CD14-positive monocyte (primary cell): ENCODE results near the gene N4BP2. TPM values are rescaled to one million over a fixed set of nuclear protein-coding genes. Genes with fewer than 3 reads are reported as not detected.
A peak's percentile ranks its signal among the peaks of the same experiment; 100 is the strongest.

Experiments
- DNase-seq, 3 donors: peaks; one replicate each; pipeline ENCODE4 v3.0.0-alpha.2; 2011 to 2022
- H2AFZ ChIP-seq: 2 replicates; pipeline ENCODE4 v1.6.0; 2012; ENCODE audit warnings: mild to moderate bottlenecking, low read depth, low read length, inconsistent platforms; ENCODE audit not compliant: insufficient read depth, poor library complexity, severe bottlenecking
- H3K27ac ChIP-seq, 2 donors: 1 replicate in 1 of 2; 2 replicates in 1 of 2; pipeline ENCODE4 v1.5.1; 2012 to 2013; ENCODE audit warnings: low read length in 2 of 2, control low read depth in 1 of 2, inconsistent platforms in 1 of 2, low read depth in 1 of 2, mild to moderate bottlenecking in 1 of 2
- H3K27me3 ChIP-seq, 2 donors: one replicate each; pipeline versions ENCODE4 v1.6.0 to v1.6.1; 2011 to 2013; ENCODE audit warnings: low read length in 2 of 2; ENCODE audit not compliant: control insufficient read depth in 2 of 2, insufficient read depth in 2 of 2
- H3K36me3 ChIP-seq, 2 donors: replicated peaks in 1 of 2; 1 replicate in 1 of 2; 2 replicates in 1 of 2; pipeline versions ENCODE4 v1.5.1 to v1.6.1; 2012 to 2013; ENCODE audit warnings: low read length in 2 of 2, control low read depth in 1 of 2, inconsistent platforms in 1 of 2, mild to moderate bottlenecking in 1 of 2; ENCODE audit not compliant: insufficient read depth in 2 of 2, control insufficient read depth in 1 of 2
- H3K4me1 ChIP-seq, 2 donors: 1 replicate in 1 of 2; 2 replicates in 1 of 2; pipeline versions ENCODE4 v1.5.1 to v1.6.1; 2012 to 2013; ENCODE audit warnings: low read length in 2 of 2, control low read depth in 1 of 2, inconsistent platforms in 1 of 2, mild to moderate bottlenecking in 1 of 2, moderate library complexity in 1 of 2; ENCODE audit not compliant: insufficient read depth in 2 of 2, control insufficient read depth in 1 of 2
- H3K4me2 ChIP-seq: replicated peaks from 2 replicates; pipeline ENCODE3; 2012; ENCODE audit warnings: low read length, moderate library complexity, mild to moderate bottlenecking; ENCODE audit not compliant: poor library complexity, severe bottlenecking; ENCODE audit errors: extremely low read depth
- H3K4me3 ChIP-seq, 3 experiments: fragments of 200-600 bp in 1 of 3; sonication (generic) in 1 of 3; replicated peaks in 1 of 3; 1 replicate in 2 of 3; 2 replicates in 1 of 3; pipeline ENCODE4 v1.5.1; 2011 to 2013; ENCODE audit warnings: low read length in 3 of 3, mild to moderate bottlenecking in 3 of 3, control low read depth in 2 of 3, low read depth in 2 of 3, inconsistent platforms in 1 of 3, moderate library complexity in 1 of 3
- H3K79me2 ChIP-seq: 2 replicates; pipeline ENCODE4 v1.6.0; 2012; ENCODE audit warnings: mild to moderate bottlenecking, control low read depth, inconsistent platforms, low read length, moderate library complexity; ENCODE audit not compliant: insufficient read depth
- H3K9ac ChIP-seq: 2 replicates; pipeline ENCODE4 v1.6.0; 2017; ENCODE audit warnings: low read length, mild to moderate bottlenecking; ENCODE audit not compliant: insufficient read depth, poor library complexity, severe bottlenecking
- H3K9me3 ChIP-seq, 2 donors: replicated peaks in 1 of 2; 1 replicate in 1 of 2; 2 replicates in 1 of 2; pipeline versions ENCODE4 v1.5.1 to v1.6.1; 2012 to 2013; ENCODE audit warnings: low read length in 2 of 2, control low read depth in 1 of 2; ENCODE audit not compliant: control insufficient read depth in 1 of 2, insufficient read depth in 1 of 2
- H4K20me1 ChIP-seq: 2 replicates; pipeline ENCODE4 v1.6.0; 2012; ENCODE audit warnings: mild to moderate bottlenecking, low read length, control low read depth, moderate library complexity; ENCODE audit not compliant: insufficient read depth
- H3K27ac Mint-ChIP-seq, 7 donors: one replicate each; pipeline ENCODE4 v1.8.0; 2020; ENCODE audit warnings: mild to moderate bottlenecking in 7 of 7, mixed read lengths in 7 of 7, moderate library complexity in 6 of 7, inconsistent platforms in 2 of 7
- H3K27me3 Mint-ChIP-seq, 3 donors: one replicate each; pipeline ENCODE4 v1.8.0; 2021 to 2022; ENCODE audit warnings: low read depth in 3 of 3, mild to moderate bottlenecking in 3 of 3, mixed read lengths in 3 of 3, moderate library complexity in 3 of 3, inconsistent platforms in 1 of 3
- H3K36me3 Mint-ChIP-seq, 2 donors: one replicate each; pipeline ENCODE4 v1.8.0; 2020; ENCODE audit warnings: mixed read lengths in 2 of 2, inconsistent platforms in 1 of 2, mild to moderate bottlenecking in 1 of 2
- H3K4me1 Mint-ChIP-seq: one replicate; pipeline ENCODE4 v1.8.0; 2020; ENCODE audit warnings: mild to moderate bottlenecking, mixed read lengths
- H3K4me3 Mint-ChIP-seq, 2 donors: one replicate each; pipeline ENCODE4 v1.8.0; 2020; ENCODE audit warnings: mild to moderate bottlenecking in 2 of 2, mixed read lengths in 2 of 2, moderate library complexity in 1 of 2
- H3K9me3 Mint-ChIP-seq, 7 donors: one replicate each; pipeline ENCODE4 v1.8.0; 2020 to 2022; ENCODE audit warnings: mixed read lengths in 7 of 7, mild to moderate bottlenecking in 6 of 7, moderate library complexity in 6 of 7, inconsistent platforms in 2 of 7
- WGBS: methylation state at CpG from one replicate; pipeline ENCODE4 v1.1.5; 2013; ENCODE audit warnings: missing lambda C conversion rate; ENCODE audit not compliant: insufficient coverage; 5-methylcytosine and 5-hydroxymethylcytosine counted together
- intact Hi-C, 2 donors: fragments of 100-400 bp; cut with micrococcal nuclease; formaldehyde crosslinking; loops; one replicate each; pipeline versions ENCODE4 v1.15.0 to v1.15.1; 2023
- polyA plus RNA-seq, 3 donors: library from polyadenylated mRNA; depleted of rRNA in 1 of 3; unstranded in 2 of 3; stranded (reverse) in 1 of 3; fragments of 300-500 nt in 2 of 3; fragments of >200 nt in 1 of 3; fragmentation: Illumina TruSeq in 2 of 3; gene quantifications; 1 replicate in 2 of 3; 2 replicates in 1 of 3; pipeline ENCODE4 v1.2.3, GENCODE V29; 2012 to 2021
- TF ChIP-seq, protein P1 (sequence below): fragments of 200-600 bp; IDR thresholded peaks from one replicate; pipeline ENCODE4 v1.8.0; 2022; ENCODE audit warnings: antibody characterized with exemption, mild to moderate bottlenecking

Gene N4BP2
- polyA plus RNA-seq, 3 donors, result 3.1 to 8.3 (median 4.8) TPM

DNA sequence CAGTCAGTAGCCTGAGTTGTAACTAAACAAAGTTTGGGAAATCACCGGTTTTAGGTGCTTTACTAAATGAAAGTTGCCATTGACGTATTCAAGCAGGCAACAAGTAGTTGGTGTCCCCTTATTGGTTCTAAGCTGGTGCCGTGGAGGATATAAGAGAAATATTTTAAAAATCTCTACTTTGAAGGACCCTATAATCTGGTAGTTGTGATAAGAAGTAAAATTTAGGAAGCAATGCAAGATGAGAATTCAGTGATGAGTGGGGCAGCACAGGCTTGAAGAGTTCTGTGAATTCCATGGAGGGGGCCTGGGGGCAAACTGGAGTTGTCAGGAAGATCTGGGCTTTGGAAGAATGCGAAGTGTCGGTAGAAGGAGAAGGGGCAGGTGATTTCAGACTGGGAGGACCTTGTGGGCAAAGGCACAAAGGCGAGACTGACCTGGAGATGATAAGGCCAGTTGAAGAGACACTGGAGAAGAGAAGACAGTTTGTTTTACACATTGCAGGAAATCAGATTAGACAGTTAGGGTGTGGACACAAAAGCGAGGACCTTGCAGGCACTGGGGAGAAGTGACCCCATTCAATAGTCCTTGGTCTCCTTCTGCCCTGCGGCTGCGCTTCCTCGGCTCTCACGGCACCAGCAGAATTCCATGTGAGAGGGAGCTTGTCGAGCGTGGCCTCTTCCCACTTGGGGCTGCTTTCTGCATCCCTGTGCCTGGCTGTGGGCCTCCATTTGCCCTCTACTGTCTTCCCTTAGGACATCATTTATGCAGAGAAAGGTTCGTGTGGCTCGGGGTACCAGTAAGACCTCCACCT lies 141.4 kb downstream of the N4BP2 start:
- Mint-ChIP-seq H3K27ac (peak overlapping the region in 5 of 7 donors; percentile 5 to 83 (median 46)), H3K4me3 (peak overlapping the region; percentile 75 to 77), H3K27me3 (peaks cover 0 to 4% (median 2%) of the 10 kb centered on the region in 3 donors), H3K4me1 (peaks cover 71% of the 10 kb centered on the region), H3K36me3 (peaks cover 0 to 3% of the 10 kb centered on the region in 2 donors), H3K9me3 (peaks cover 0 to 1% (median 0%) of the 10 kb centered on the region in 7 donors)
- Histone ChIP-seq H4K20me1 (no peaks in the 10 kb centered on the region), H3K9ac (no peak overlapping the region), H2AFZ (peak overlapping the region; percentile 77), H3K4me3 (peak overlapping the region in 2 of 3 experiments; percentile 21 to 67), H3K79me2 (peaks cover 37% of the 10 kb centered on the region), H3K9me3 (no peaks in the 10 kb centered on the region), H3K27ac (no peak overlapping the region), H3K36me3 (no peaks in the 10 kb centered on the region), H3K4me2 (peak overlapping the region; percentile 74), H3K4me1 (peaks cover 55 to 69% of the 10 kb centered on the region in 2 donors), H3K27me3 (no peaks in the 10 kb centered on the region)
- TF ChIP-seq, protein P1, sequence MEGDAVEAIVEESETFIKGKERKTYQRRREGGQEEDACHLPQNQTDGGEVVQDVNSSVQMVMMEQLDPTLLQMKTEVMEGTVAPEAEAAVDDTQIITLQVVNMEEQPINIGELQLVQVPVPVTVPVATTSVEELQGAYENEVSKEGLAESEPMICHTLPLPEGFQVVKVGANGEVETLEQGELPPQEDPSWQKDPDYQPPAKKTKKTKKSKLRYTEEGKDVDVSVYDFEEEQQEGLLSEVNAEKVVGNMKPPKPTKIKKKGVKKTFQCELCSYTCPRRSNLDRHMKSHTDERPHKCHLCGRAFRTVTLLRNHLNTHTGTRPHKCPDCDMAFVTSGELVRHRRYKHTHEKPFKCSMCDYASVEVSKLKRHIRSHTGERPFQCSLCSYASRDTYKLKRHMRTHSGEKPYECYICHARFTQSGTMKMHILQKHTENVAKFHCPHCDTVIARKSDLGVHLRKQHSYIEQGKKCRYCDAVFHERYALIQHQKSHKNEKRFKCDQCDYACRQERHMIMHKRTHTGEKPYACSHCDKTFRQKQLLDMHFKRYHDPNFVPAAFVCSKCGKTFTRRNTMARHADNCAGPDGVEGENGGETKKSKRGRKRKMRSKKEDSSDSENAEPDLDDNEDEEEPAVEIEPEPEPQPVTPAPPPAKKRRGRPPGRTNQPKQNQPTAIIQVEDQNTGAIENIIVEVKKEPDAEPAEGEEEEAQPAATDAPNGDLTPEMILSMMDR, result no peak
- intact Hi-C loops, result no loop called here
- peak in 1 of 3 donors; percentile 60 for DNase-seq
- WGBS, result 3% methylated on average over 10 of the region's 15 CpGs

DNA sequence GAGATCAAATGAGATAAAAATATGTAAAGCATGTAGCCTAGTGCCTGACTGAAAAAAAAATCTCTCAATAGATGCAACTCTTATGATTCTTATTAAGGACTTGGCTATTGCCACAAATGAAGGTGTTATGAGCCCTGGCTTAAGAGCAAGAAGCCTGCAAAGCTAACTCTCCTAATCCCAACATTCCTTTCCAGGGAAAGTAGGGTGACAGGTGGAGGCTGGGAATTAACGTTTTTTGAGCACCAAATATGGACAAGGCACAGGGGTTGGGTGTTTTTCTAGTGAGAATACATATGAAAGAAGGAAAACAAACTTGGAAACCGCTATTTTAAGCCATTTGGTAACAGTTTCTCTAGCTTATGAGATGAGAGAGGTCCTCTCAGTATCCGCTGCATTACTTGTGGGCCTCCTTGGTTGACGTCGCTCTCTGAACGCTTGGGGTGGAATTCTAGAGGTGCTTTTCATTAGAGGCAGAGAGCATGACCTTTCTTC lies 142.6 kb downstream of the N4BP2 start:
- 29% methylated on average over 1 of the region's 6 CpGs for WGBS
- TF ChIP-seq, protein P1, result no peak
- intact Hi-C loops, result no loop called here
- Histone ChIP-seq H3K27ac (peak overlapping the region in 1 of 2 donors; percentile 76), H3K36me3 (no peaks in the 10 kb centered on the region), H3K9me3 (no peaks in the 10 kb centered on the region), H3K4me3 (no peak overlapping the region), H4K20me1 (no peaks in the 10 kb centered on the region), H3K79me2 (peaks cover 44% of the 10 kb centered on the region), H3K4me1 (peaks cover 53 to 66% of the 10 kb centered on the region in 2 donors), H2AFZ (no peak overlapping the region), H3K9ac (no peak overlapping the region), H3K4me2 (peak overlapping the region; percentile 65), H3K27me3 (no peaks in the 10 kb centered on the region)
- Mint-ChIP-seq H3K4me1 (peaks cover 69% of the 10 kb centered on the region), H3K9me3 (peaks cover 0 to 1% (median 0%) of the 10 kb centered on the region in 7 donors), H3K27ac (peak overlapping the region in 3 of 7 donors; percentile 3 to 90 (median 5)), H3K36me3 (peaks cover 0 to 3% of the 10 kb centered on the region in 2 donors), H3K4me3 (peak overlapping the region in 1 of 2 donors; percentile 70), H3K27me3 (peaks cover 0 to 4% (median 2%) of the 10 kb centered on the region in 3 donors)
- DNase-seq, result no peak
